K562 (cell line): Measurements from ENCODE around the gene PLXDC1. TPM values are rescaled to one million over a fixed set of nuclear protein-coding genes. Genes with fewer than 3 reads are reported as not detected.
A peak's percentile ranks its signal among the peaks of the same experiment; 100 is the strongest.

Source experiments
- ATAC-seq: fragments of 200-7000 bp; cut with Tn5 transposase; 3 replicates; pipeline ENCODE4 v1.9.1; 2020; ENCODE audit warnings: moderate library complexity
- BruUV-seq: library from RNA; stranded (reverse); fragments of 400-500 nt; replicated peaks from 2 replicates; lab custom pipeline; 2021; lab: Mats Ljungman, UMichigan
- CTCF ChIA-PET: fragments of 300-600 bp; formaldehyde crosslinking; extraction: SDS; loops from one replicate; lab custom pipeline; 2021; ENCODE audit warnings: low intra/inter-chr PET ratio; lab: Yijun Ruan, JAX
- POLR2A ChIA-PET: fragments of 300-600, 350-650 bp; sonication (Branson Sonifier 250); formaldehyde crosslinking; extraction: SDS; loops from one replicate; lab custom pipeline; 2021; ENCODE audit warnings: antibody characterized with exemption, inconsistent platforms; lab: Yijun Ruan, JAX
- DNase-seq, 4 experiments: peaks; one replicate each; pipeline versions ENCODE4 v3.0.0 to v3.0.0-alpha.2; 2011 to 2018; ENCODE audit warnings: low spot score in 3 of 4, mixed read lengths in 3 of 4; ENCODE audit errors: extremely low read depth in 1 of 4
- FAIRE-seq: peaks from 2 replicates; lab custom pipeline; 2011; peaks lifted over from hg19 to GRCh38; lab: Jason Lieb, UNC
- H2AFZ ChIP-seq: 2 replicates; pipeline ENCODE4 v1.6.0; 2011; ENCODE audit warnings: low read depth, low read length, control low read depth, inconsistent platforms
- H3K27ac ChIP-seq: fragments of 200-600 bp; 3 replicates; pipeline ENCODE4 v1.8.0; 2011; ENCODE audit warnings: low read depth, mild to moderate bottlenecking, control low read depth, inconsistent platforms, low read length, moderate library complexity, mixed read lengths; ENCODE audit errors: extremely low read depth
- H3K27me3 ChIP-seq, 2 experiments: fragments of 300-600 bp in 1 of 2; 2 replicates in 1 of 2; 3 replicates in 1 of 2; pipeline versions ENCODE4 v1.6.0 to v1.8.0; 2011; ENCODE audit warnings: inconsistent platforms in 2 of 2, low read length in 2 of 2, mild to moderate bottlenecking in 1 of 2, mixed read lengths in 1 of 2, moderate library complexity in 1 of 2; ENCODE audit not compliant: control insufficient read depth in 2 of 2, insufficient read depth in 2 of 2
- H3K36me3 ChIP-seq: fragments of 300-600 bp; 3 replicates; pipeline ENCODE4 v1.8.0; 2011; ENCODE audit warnings: mild to moderate bottlenecking, low read length, inconsistent platforms; ENCODE audit not compliant: control insufficient read depth, insufficient read depth
- H3K4me1 ChIP-seq, 2 experiments: fragments of 200-600 bp in 1 of 2; replicated peaks in 1 of 2; 2 replicates in 1 of 2; 3 replicates in 1 of 2; pipeline versions ENCODE4 v1.5.1 to v1.8.0; 2011; ENCODE audit warnings: inconsistent platforms in 2 of 2, low read length in 2 of 2, mild to moderate bottlenecking in 1 of 2, mixed read lengths in 1 of 2, moderate library complexity in 1 of 2; ENCODE audit not compliant: control insufficient read depth in 2 of 2, insufficient read depth in 2 of 2
- H3K4me2 ChIP-seq: 2 replicates; pipeline ENCODE4 v1.6.1; 2011; ENCODE audit warnings: low read length, control low read depth, inconsistent platforms, mixed read lengths; ENCODE audit not compliant: insufficient read depth
- H3K4me3 ChIP-seq: fragments of 200-600 bp; sonication (generic), shearing (Covaris generic); 2 replicates; pipeline ENCODE4 v1.5.1; 2016; ENCODE audit warnings: control low read depth, inconsistent platforms
- H3K79me2 ChIP-seq: fragments of 200-600 bp; 3 replicates; pipeline ENCODE4 v1.8.0; 2011; ENCODE audit warnings: low read length, inconsistent platforms; ENCODE audit not compliant: control insufficient read depth, insufficient read depth
- H3K9ac ChIP-seq, 2 experiments: 2 replicates each; pipeline versions ENCODE4 v1.6.0 to v1.6.1; 2011; ENCODE audit warnings: low read depth in 2 of 2, low read length in 2 of 2, control low read depth in 1 of 2, inconsistent platforms in 1 of 2, mild to moderate bottlenecking in 1 of 2, mixed read lengths in 1 of 2; ENCODE audit not compliant: insufficient read depth in 1 of 2
- H3K9me1 ChIP-seq: one replicate; pipeline ENCODE4 v1.6.0; 2011; ENCODE audit warnings: inconsistent platforms, mild to moderate bottlenecking, low read length, moderate library complexity; ENCODE audit not compliant: control insufficient read depth, insufficient read depth
- H3K9me3 ChIP-seq: replicated peaks from 2 replicates; pipeline ENCODE4 v1.5.1; 2011; ENCODE audit warnings: low read depth, low read length, inconsistent platforms; ENCODE audit not compliant: control insufficient read depth, insufficient read depth
- H4K20me1 ChIP-seq: replicated peaks from 2 replicates; pipeline ENCODE4 v1.6.1; 2011; ENCODE audit warnings: low read length, inconsistent platforms, mixed read lengths; ENCODE audit not compliant: control insufficient read depth, insufficient read depth
- ADNP ChIP-seq: fragments of 200-800 bp; sonication (Bioruptor generic); IDR thresholded peaks from 2 replicates; pipeline ENCODE4 v1.6.1; 2016; ENCODE audit warnings: missing genetic modification characterization, missing compliant biosample characterization
- BHLHE40 ChIP-seq: IDR thresholded peaks from 2 replicates; pipeline ENCODE4 v1.6.1; 2011; ENCODE audit warnings: low read length, improper control_type of control experiment
- C11orf30 ChIP-seq: fragments of 450-650 bp; IDR thresholded peaks from 2 replicates; pipeline ENCODE4 v1.6.1; 2016; ENCODE audit warnings: low read depth, mild to moderate bottlenecking
- FOXA3 ChIP-seq, 2 experiments: fragments of 450-650 bp in 1 of 2; sonication (generic) in 1 of 2; formaldehyde crosslinking; IDR thresholded peaks in 1 of 2; conservative IDR thresholded peaks in 1 of 2; 2 replicates each; pipeline versions ENCODE4 v1.4.0 to v1.8.0; 2020 to 2022; ENCODE audit warnings: mild to moderate bottlenecking in 2 of 2, missing genetic modification reagents in 1 of 2
- JUND ChIP-seq, 2 experiments: IDR thresholded peaks; 2 replicates in 1 of 2; 3 replicates in 1 of 2; pipeline ENCODE4 v1.6.1; 2011; ENCODE audit warnings: borderline replicate concordance in 2 of 2, low read depth in 2 of 2, low read length in 2 of 2, improper control_type of control experiment in 1 of 2, missing biosample characterization in 1 of 2, missing genetic modification characterization in 1 of 2, missing genetic modification reagents in 1 of 2
- MAFF ChIP-seq: IDR thresholded peaks from 2 replicates; pipeline ENCODE4 v1.6.1; 2012; ENCODE audit warnings: low read length, improper control_type of control experiment
- MAFG ChIP-seq: fragments of 450-650 bp; conservative IDR thresholded peaks from 2 replicates; pipeline ENCODE4 v1.6.1; 2016; ENCODE audit warnings: missing genetic modification characterization, missing compliant biosample characterization
- MAFK ChIP-seq: IDR thresholded peaks from 2 replicates; pipeline ENCODE4 v1.6.1; 2011; ENCODE audit warnings: low read length, improper control_type of control experiment
- NFE2L1 ChIP-seq: fragments of 450-650 bp; IDR thresholded peaks from 2 replicates; pipeline ENCODE4 v1.6.1; 2016; ENCODE audit warnings: missing genetic modification characterization, low read depth, mild to moderate bottlenecking, missing compliant biosample characterization, moderate library complexity, borderline replicate concordance
- PHB2 ChIP-seq: fragments of 450-650 bp; IDR thresholded peaks from 2 replicates; pipeline ENCODE4 v1.6.1; 2017; ENCODE audit warnings: low read depth
- SRSF9 ChIP-seq: fragments of 200-400 bp; formaldehyde crosslinking; IDR thresholded peaks from 2 replicates; pipeline ENCODE4 v1.6.1; 2017; ENCODE audit warnings: low read depth, low read length, borderline replicate concordance
- ZBTB2 ChIP-seq: fragments of 450-650 bp; IDR thresholded peaks from 2 replicates; pipeline ENCODE4 v1.6.1; 2016; ENCODE audit warnings: antibody characterized with exemption
- WGBS: fragments of 100-300 bp; shearing (Covaris generic); methylation state at CpG from one replicate; pipeline ENCODE4 v1.1.6; 2016; ENCODE audit warnings: low coverage, mixed read lengths; ENCODE audit not compliant: insufficient coverage; ENCODE audit errors: missing lambda C conversion rate; 5-methylcytosine and 5-hydroxymethylcytosine counted together
- in situ Hi-C: fragments of 300-500 bp; cut with MboI; formaldehyde crosslinking; loops from 4 replicates; pipeline ENCODE4 v1.15.0; 2018; ENCODE audit warnings: inconsistent platforms, mixed read lengths
- intact Hi-C: fragments of 100-400 bp; cut with micrococcal nuclease; formaldehyde crosslinking; loops from 2 replicates; pipeline ENCODE4 v1.14.2; 2022
- polyA plus RNA-seq, 8 experiments: library from polyadenylated mRNA; depleted of rRNA in 4 of 8; stranded (reverse) in 5 of 8; unstranded in 3 of 8; fragments of >200 nt; fragmentation: Nextera tagmentation in 2 of 8; fragmentation: Illumina TruSeq in 1 of 8; extraction: Ambion mirVana in 2 of 8; extraction: Trizol in 1 of 8; gene quantifications; 2 replicates each; pipeline versions ENCODE4 v1.2.1 to v1.2.3, GENCODE V29; 2011 to 2014; ENCODE audit warnings: inconsistent platforms in 1 of 8, missing spikeins in 1 of 8
- total RNA-seq, 7 experiments: library from RNA; depleted of rRNA in 6 of 7; stranded (reverse); fragments of >200 nt in 6 of 7; fragmentation: Illumina TruSeq in 2 of 7; extraction: Trizol in 2 of 7; gene quantifications; 2 replicates each; pipeline versions ENCODE4 v1.2.1 to v1.2.3, GENCODE V29; 2011 to 2021; ENCODE audit warnings: low replicate concordance in 1 of 7

The PLXDC1 gene
- total and polyA plus RNA-seq, 9 of the 15 experiments (the other 6 are each of a cell fraction or from before 2014, with no cell fraction given) = not detected

GRCh38 chr17:39115135-39115534 is 36.3 kb downstream of the PLXDC1 start (continued):
- TF ChIP-seq C11orf30 (peak; percentile 93), JUND (IDR thresholded peaks at IDR 0.05; ENCODE audit: borderline replicate concordance, low read depth, low read length) (peak; percentile 3; the same call in 1 of the 2 replicates), JUND (tag; IDR thresholded peaks at IDR 0.05; ENCODE audit: borderline replicate concordance, low read depth, low read length) (no peak), MAFG (tag) (peak; percentile 94), NFE2L1 (tag) (peak; percentile 69), PHB2 (no peak), MAFF (peak; percentile 76), MAFK (peak; percentile 76), SRSF9 (no peak), FOXA3 (CRISPR knock-in tag; conservative IDR thresholded peaks at IDR 0.05 in 1 of 2, IDR thresholded peaks at IDR 0.05 in 1 of 2) (no peak), BHLHE40 (0 out of 2 replicates have a peak, but pooled peaks have one; percentile 45)

- DNase-seq = no peak
- ChIA-PET CTCF (no interaction called here), POLR2A (interaction anchor here (0.8 to 1.4 kb wide), 5 partner anchors 10 to 47 kb away, joined by 3 to 4 read pairs (median 3); no protein-coding TSS in a partner anchor)
- WGBS = 40% methylated on average over 14 of the region's 14 CpGs
- H3K27ac ChIP-seq = no peak overlapping the region
- H3K4me3 ChIP-seq = no peak overlapping the region
- H3K9me3 ChIP-seq = no peaks in the 10 kb centered on the region
- no peaks in the 10 kb centered on the region for H3K79me2 ChIP-seq
- no peaks in the 10 kb centered on the region for H3K36me3 ChIP-seq
- in situ Hi-C loops (no loop called here), intact Hi-C loops (no loop called here)
- no peak for FAIRE-seq
- H4K20me1 ChIP-seq = no peaks in the 10 kb centered on the region
- peak overlapping the region; percentile 76; the same call in 1 of the 2 replicates for H2AFZ ChIP-seq
- H3K4me2 ChIP-seq = peak overlapping the region; percentile 60
- no peak overlapping the region; a peak in 1 of 4 replicates for H3K9ac ChIP-seq
- peaks cover 25 to 66% of the 10 kb centered on the region in 2 experiments for H3K27me3 ChIP-seq
- BruUV-seq = no TSS peak
- ATAC-seq = no peak; the same call in 2 of the 3 replicates
- no peaks in the 10 kb centered on the region for H3K9me1 ChIP-seq
- H3K4me1 ChIP-seq = peaks cover 6 to 8% of the 10 kb centered on the region in 2 experiments; a peak in 3 of 5 replicates
- TF ChIP-seq ZBTB2 (no peak), ADNP (no peak)
Measured at GRCh38 chr17:39114723-39115122, 36.7 kb downstream of the PLXDC1 start.
